ENCODE measurements around the gene SERGEF. TPM values are rescaled to one million over a fixed set of nuclear protein-coding genes. Genes with fewer than 3 reads are reported as not detected.

SERGEF gene
- total RNA-seq, 1 experiment from 2014 or later: 31.4 TPM

- TF ChIP-seq CTCF (conservative IDR thresholded peaks at IDR 0.05): no peak
- H3K79me1 ChIP-seq (ENCODE audit: insufficient read depth, low read depth, low read length, poor library complexity, severe bottlenecking): no peaks in the 10 kb centered on the region
- no peak overlapping the region for H2BK12ac ChIP-seq (ENCODE audit: insufficient read length, low read depth, low read length)
- H3K9me3 ChIP-seq (ENCODE audit: control insufficient read depth, low read depth, low read length): no peaks in the 10 kb centered on the region
- H3T11ph ChIP-seq (ENCODE audit: low read length): no peak overlapping the region
- H4K91ac ChIP-seq (ENCODE audit: insufficient read length, low read depth, low read length): no peak overlapping the region
- no peak overlapping the region for H3K14ac ChIP-seq (ENCODE audit: insufficient read depth, low read length)
- no peak overlapping the region for H2BK5ac ChIP-seq (ENCODE audit: insufficient read length, low read length)
- H3K23ac ChIP-seq (ENCODE audit: insufficient read length, low read depth, low read length): no peak overlapping the region
- no peak overlapping the region for H4K8ac ChIP-seq (replicated peaks; ENCODE audit: insufficient read length, low read depth, low read length)
- no peak overlapping the region for H3K18ac ChIP-seq (ENCODE audit: insufficient read length, low read depth, low read length)
- peaks cover 3% of the 10 kb centered on the region for H4K20me1 ChIP-seq (ENCODE audit: control insufficient read depth, insufficient read depth, insufficient read length)
- H3K4me2 ChIP-seq (ENCODE audit: insufficient read depth, insufficient read length, low read length): no peak overlapping the region
- no peak overlapping the region for H3K4ac ChIP-seq (ENCODE audit: low read depth, low read length)
- Mint-ChIP-seq H3K27ac (no peak overlapping the region), H3K4me1 (no peaks in the 10 kb centered on the region), H3K36me3 (ENCODE audit: insufficient read depth in 1 of 3, low read depth in 3 of 3) (no peaks in the 10 kb centered on the region), H3K4me3 (no peak overlapping the region), H3K9me3 (no peaks in the 10 kb centered on the region), H3K27me3 (ENCODE audit: low read depth) (peaks cover 38% of the 10 kb centered on the region)
- WGBS (ENCODE audit: extremely low coverage, insufficient read length, low lambda C conversion rate): no CpG with 5 or more reads among the region's 7 CpGs
- no peak overlapping the region for H2AFZ ChIP-seq (ENCODE audit: low read length)
- H3K56ac ChIP-seq (ENCODE audit: insufficient read length, low read depth, low read length): no peak overlapping the region
- no peak overlapping the region for H2AK5ac ChIP-seq (ENCODE audit: insufficient read length, low read length)
- H2BK15ac ChIP-seq (ENCODE audit: low read depth, low read length): no peak overlapping the region
- H2BK120ac ChIP-seq (ENCODE audit: low read depth, low read length, poor library complexity, severe bottlenecking): no peak overlapping the region
- DNase-seq: no peak
- no peak overlapping the region for H3K9ac ChIP-seq (ENCODE audit: extremely low read depth, insufficient read length, low read length)
- H3K79me2 ChIP-seq (ENCODE audit: insufficient read depth, low read length): no peaks in the 10 kb centered on the region
- no peak overlapping the region for H2BK20ac ChIP-seq (ENCODE audit: low read depth, low read length, poor library complexity, severe bottlenecking)
- no peaks in the 10 kb centered on the region for H3K4me1 ChIP-seq (ENCODE audit: insufficient read depth, low read length)
- H4K5ac ChIP-seq (ENCODE audit: insufficient read length, low read depth, low read length): no peak overlapping the region
- H3K23me2 ChIP-seq (ENCODE audit: insufficient read length, low read depth, low read length, poor library complexity, severe bottlenecking): no peaks in the 10 kb centered on the region
- H3K27ac ChIP-seq (ENCODE audit: insufficient read length, low read depth, low read length): no peak overlapping the region
- no peaks in the 10 kb centered on the region for H3K27me3 ChIP-seq (ENCODE audit: insufficient read depth, low read length)
These were observed 260.7 kb downstream of the SERGEF start for GRCh38 chr11:17752144-17752543.
